ENCODE data around the gene XAGE1A.
"Not testable (repeated sequence)": the region's sequence is repeated elsewhere in the genome, so short reads cannot be mapped to it uniquely, and the experiment has no call there.

GRCh38 chrX:52495545-52496418, at the start of gene XAGE1A:
- TF ChIP-seq CTCF (conservative IDR thresholded peaks at IDR 0.05; ENCODE audit: low read length); EZH2phosphoT487 (IDR thresholded peaks at IDR 0.05; ENCODE audit: borderline replicate concordance): not testable (repeated sequence)

Data from Loucy (cell line).